Lower lobe of right lung (tissue), 2 donors: ENCODE measurements around the gene ZNF32. TPM values are rescaled to one million over a fixed set of nuclear protein-coding genes. Genes with fewer than 3 reads are reported as not detected.

Source experiments
- ATAC-seq, 2 donors: fragments of 200-7000 bp; cut with Tn5 transposase; one replicate each; pipeline ENCODE4 v1.9.1; 2020 to 2022; ENCODE audit warnings: mild to moderate bottlenecking in 2 of 2, moderate library complexity in 2 of 2
- DNase-seq: peaks from one replicate; pipeline ENCODE4 v3.0.0-alpha.2; 2020
- H3K27ac ChIP-seq: fragments of 200-600 bp; one replicate; pipeline ENCODE4 v1.8.0; 2022
- H3K27me3 ChIP-seq: fragments of 200-600 bp; one replicate; pipeline ENCODE4 v1.8.0; 2022; ENCODE audit warnings: low read depth
- H3K36me3 ChIP-seq: fragments of 200-600 bp; one replicate; pipeline ENCODE4 v1.8.0; 2022; ENCODE audit warnings: mild to moderate bottlenecking
- H3K4me1 ChIP-seq: fragments of 200-600 bp; one replicate; pipeline ENCODE4 v1.8.0; 2022
- H3K4me3 ChIP-seq: fragments of 200-600 bp; one replicate; pipeline ENCODE4 v1.8.0; 2022; ENCODE audit warnings: mild to moderate bottlenecking
- H3K9me3 ChIP-seq: fragments of 200-600 bp; one replicate; pipeline ENCODE4 v1.8.0; 2022
- CTCF ChIP-seq: fragments of 200-600 bp; IDR thresholded peaks from one replicate; pipeline ENCODE4 v1.8.0; 2022; ENCODE audit warnings: antibody characterized with exemption, mild to moderate bottlenecking
- intact Hi-C: fragments of 100-400 bp; cut with DNase I; formaldehyde crosslinking; loops from one replicate; pipeline ENCODE4 v1.11.0; 2022
- total RNA-seq: library from RNA; stranded (reverse); fragmentation: NEBNext Ultra II Directional; extraction: Animal tissue kit (Norgen Biotek cat#: 25700); gene quantifications from one replicate; pipeline ENCODE4 v1.2.1, GENCODE V29; 2021
- donor health status: DM: no; HTN: yes; CAD: no; lungs with severe emphysema.

The ZNF32 gene
- total RNA-seq, 1 donor from 2014 or later: 33.2 TPM

GRCh38 chr10:43599333-43599732, 49.3 kb downstream of the ZNF32 start:
- no peaks in the 10 kb centered on the region for H3K9me3 ChIP-seq
- TF ChIP-seq CTCF: no peak
- no peak overlapping the region for H3K4me3 ChIP-seq
- no peaks in the 10 kb centered on the region for H3K36me3 ChIP-seq
- H3K27ac ChIP-seq: no peak overlapping the region
- no peak for DNase-seq
- H3K27me3 ChIP-seq: no peaks in the 10 kb centered on the region
- peaks cover 20% of the 10 kb centered on the region for H3K4me1 ChIP-seq
- ATAC-seq: no peak
- intact Hi-C loops: no loop called here

GRCh38 chr10:43598446-43598845, 50.2 kb downstream of the ZNF32 start:
- Histone ChIP-seq H3K27me3 (no peaks in the 10 kb centered on the region), H3K27ac (no peak overlapping the region), H3K36me3 (no peaks in the 10 kb centered on the region), H3K9me3 (no peaks in the 10 kb centered on the region), H3K4me1 (peaks cover 20% of the 10 kb centered on the region), H3K4me3 (no peak overlapping the region)
- DNase-seq: no peak
- intact Hi-C loops: no loop called here
- TF ChIP-seq CTCF: no peak
- no peak for ATAC-seq

GRCh38 chr10:43596546-43596945, 52.1 kb downstream of the ZNF32 start:
- Histone ChIP-seq H3K4me3 (no peak overlapping the region), H3K27me3 (no peaks in the 10 kb centered on the region), H3K9me3 (no peaks in the 10 kb centered on the region), H3K36me3 (no peaks in the 10 kb centered on the region), H3K27ac (no peak overlapping the region), H3K4me1 (peaks cover 20% of the 10 kb centered on the region)
- no peak for ATAC-seq
- DNase-seq: no peak
- intact Hi-C loops: no loop called here
- no peak for TF ChIP-seq CTCF

- H3K9me3 ChIP-seq: no peaks in the 10 kb centered on the region
- DNase-seq (no peak), ATAC-seq (peak in 1 of 2 donors; percentile 29)
- intact Hi-C loops: no loop called here
- H3K27ac ChIP-seq: no peak overlapping the region
- peak overlapping the region; percentile 46 for H3K4me3 ChIP-seq
- no peaks in the 10 kb centered on the region for H3K36me3 ChIP-seq
- no peak for TF ChIP-seq CTCF
- H3K4me1 ChIP-seq: peaks cover 20% of the 10 kb centered on the region
- no peaks in the 10 kb centered on the region for H3K27me3 ChIP-seq
These were observed 52.9 kb downstream of the ZNF32 start for GRCh38 chr10:43595739-43596298.

- intact Hi-C loops: no loop called here
- TF ChIP-seq CTCF: no peak
- no peaks in the 10 kb centered on the region for H3K36me3 ChIP-seq
- peak; percentile 42 to 58 for ATAC-seq
- no peaks in the 10 kb centered on the region for H3K27me3 ChIP-seq
- DNase-seq: no peak
- H3K27ac ChIP-seq: no peak overlapping the region
- H3K9me3 ChIP-seq: no peaks in the 10 kb centered on the region
- H3K4me1 ChIP-seq: peaks cover 20% of the 10 kb centered on the region
- peak overlapping the region; percentile 46 for H3K4me3 ChIP-seq
These were observed 53.6 kb downstream of the ZNF32 start for GRCh38 chr10:43594944-43595589.

Other genes with a start within 250 kb of the ZNF32 start
- 173 TPM for gene HNRNPF, start 239.7 kb downstream of the ZNF32 start, total RNA-seq
- 5.0 TPM for gene ZNF487, start 211.8 kb downstream of the ZNF32 start, total RNA-seq
- gene ZNF239, start 74.3 kb downstream of the ZNF32 start, total RNA-seq: 2.1 TPM
- gene ZNF485, start 42.4 kb downstream of the ZNF32 start, total RNA-seq: 3.5 TPM